ENCODE results near the gene CDC73.

DNA sequence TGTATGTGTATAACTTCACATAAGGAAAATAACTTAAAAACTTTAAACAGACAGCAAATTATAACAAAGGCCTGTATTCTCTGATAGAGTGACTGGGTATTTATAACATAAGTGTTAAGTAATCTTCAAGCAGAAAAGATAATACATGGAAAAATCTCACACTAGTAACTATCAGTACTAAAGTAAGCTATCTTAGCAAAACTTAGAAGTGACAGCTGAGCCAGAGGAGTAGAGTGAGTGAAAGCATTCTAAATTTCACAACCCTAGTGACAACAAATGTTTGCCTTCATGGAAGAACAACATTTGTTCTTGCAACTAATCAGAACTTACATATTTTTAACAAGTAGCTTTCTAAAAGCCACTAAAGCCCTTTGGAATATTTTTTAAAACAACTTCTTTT lies 139.1 kb downstream of the CDC73 start:
- TF ChIP-seq CTCF (IDR thresholded peaks at IDR 0.05) (no peak), POLR2A (IDR thresholded peaks at IDR 0.05) (no peak)

Data from ovary (tissue), 3 donors.